ENCODE measurements around the gene HPS3. TPM values are rescaled to one million over a fixed set of nuclear protein-coding genes. Genes with fewer than 3 reads are reported as not detected.

HPS3 gene
- total and polyA plus RNA-seq, 12 donors = 3.7 to 12.8 (median 4.7) TPM

GRCh38 chr3:149134575-149134974 is 5.1 kb downstream of the HPS3 start:
- intact Hi-C loops (cut with DNase I) = no loop called here
- WGBS, 2 donors = 51 to 53% methylated on average over 3 of the region's 3 CpGs
- Histone ChIP-seq H3K36me3 (no peaks in the 10 kb centered on the region), H3K9me3 (no peaks in the 10 kb centered on the region), H3K4me1 (peaks cover 0 to 31% (median 25%) of the 10 kb centered on the region in 9 donors), H3K27me3 (no peaks in the 10 kb centered on the region), H3K4me3 (no peak overlapping the region), H3K27ac (no peak overlapping the region)
- no peak for TF ChIP-seq CTCF (IDR thresholded peaks at IDR 0.05)
- DNase-seq = no peak
- peak in 4 of 8 donors; percentile 17 to 35 (median 26) for ATAC-seq

- Histone ChIP-seq H3K4me3 (no peak overlapping the region), H3K9me3 (no peaks in the 10 kb centered on the region), H3K27me3 (no peaks in the 10 kb centered on the region), H3K4me1 (peaks cover 0 to 32% (median 0%) of the 10 kb centered on the region in 9 donors), H3K27ac (no peak overlapping the region), H3K36me3 (peaks cover 0 to 58% (median 5%) of the 10 kb centered on the region in 9 donors)
- DNase-seq = no peak
- intact Hi-C loops (cut with DNase I) = no loop called here
- ATAC-seq = no peak
- WGBS, 2 donors = 79 to 85% methylated on average over 4 of the region's 4 CpGs
- no peak for TF ChIP-seq CTCF (IDR thresholded peaks at IDR 0.05)
These were observed 13.2 kb downstream of the HPS3 start for GRCh38 chr3:149142682-149143081.

GRCh38 chr3:149145356-149145755 is 15.9 kb downstream of the HPS3 start:
- no peaks in the 10 kb centered on the region for H3K27me3 ChIP-seq
- intact Hi-C loops (cut with DNase I) = no loop called here

GRCh38 chr3:149145974-149146373 is 16.5 kb downstream of the HPS3 start:
- H3K27ac ChIP-seq = peak overlapping the region in 1 of 10 donors; percentile 80
- no peak for TF ChIP-seq CTCF (IDR thresholded peaks at IDR 0.05)
- H3K4me1 ChIP-seq = peaks cover 0 to 33% (median 0%) of the 10 kb centered on the region in 9 donors
- H3K9me3 ChIP-seq = no peaks in the 10 kb centered on the region
- DNase-seq (no peak), ATAC-seq (peak in 7 of 8 donors; percentile 42 to 71 (median 63))
- 90 to 97% methylated on average over 1 of the region's 1 CpG for WGBS, 2 donors
- intact Hi-C loops (cut with DNase I) = no loop called here
- no peak overlapping the region for H3K4me3 ChIP-seq
- H3K27me3 ChIP-seq = no peaks in the 10 kb centered on the region
- peaks cover 0 to 85% (median 5%) of the 10 kb centered on the region in 9 donors for H3K36me3 ChIP-seq

More at GRCh38 chr3:149145356-149145755, 15.9 kb downstream of the HPS3 start:
- TF ChIP-seq CTCF (IDR thresholded peaks at IDR 0.05) = no peak
- ATAC-seq = peak in 3 of 8 donors; percentile 33 to 59 (median 39)
- Histone ChIP-seq H3K4me1 (peaks cover 0 to 33% (median 0%) of the 10 kb centered on the region in 9 donors), H3K36me3 (peaks cover 0 to 82% (median 5%) of the 10 kb centered on the region in 9 donors), H3K4me3 (no peak overlapping the region), H3K9me3 (no peaks in the 10 kb centered on the region), H3K27ac (peak overlapping the region in 2 of 10 donors; percentile 16 to 80)
- no peak for DNase-seq
- WGBS, 2 donors = 73 to 83% methylated on average over 2 of the region's 2 CpGs

Data from heart right ventricle (tissue), 16 donors.